GM18951 (cell line): ENCODE data around the gene FARSA.

Experiments
- POLR2A ChIP-seq: IDR thresholded peaks from 4 replicates; pipeline ENCODE4 v1.6.1; 2011; ENCODE audit warnings: mild to moderate bottlenecking; ENCODE audit not compliant: insufficient read length, insufficient read depth; ENCODE audit errors: extremely low read depth
- in situ Hi-C: fragments of 300-500 bp; cut with MboI; formaldehyde crosslinking; loops from one replicate; pipeline ENCODE4 v1.12.0; 2022; ENCODE audit warnings: low sequenced_read_pairs, mixed read lengths, inconsistent platforms; ENCODE audit not compliant: unreplicated experiment

Gene FARSA

GRCh38 chr19:12933287-12934072 is at the start of gene FARSA:
TSS of gene FARSA (minus strand) at chr19:12933711. CDS start at chr19:12933696, 15 bp downstream.
- TF ChIP-seq POLR2A: peak; percentile 95
- in situ Hi-C loops: no loop called here

GRCh38 chr19:12983091-12983490 is 49.6 kb upstream of the FARSA start:
- TF ChIP-seq POLR2A: no peak
- in situ Hi-C loops: loop anchor here (25.0 kb wide), 1 partner anchor 279 kb away; no protein-coding TSS in a partner anchor

GRCh38 chr19:12982648-12983047 is 49.1 kb upstream of the FARSA start:
- in situ Hi-C loops: loop anchor here (25.0 kb wide), 1 partner anchor 280 kb away; no protein-coding TSS in a partner anchor
- no peak for TF ChIP-seq POLR2A

- in situ Hi-C loops: loop anchor here (5.0 to 25.0 kb wide), 2 partner anchors 112 to 282 kb away; no protein-coding TSS in a partner anchor
- TF ChIP-seq POLR2A: no peak
These were observed 46.5 kb upstream of the FARSA start for GRCh38 chr19:12979974-12980373.

GRCh38 chr19:12976109-12976508 is 42.6 kb upstream of the FARSA start:
- in situ Hi-C loops: loop anchor here (5.0 to 25.0 kb wide), 2 partner anchors 116 to 286 kb away; no protein-coding TSS in a partner anchor

GRCh38 chr19:12975221-12975741 is 41.8 kb upstream of the FARSA start:
- no peak for TF ChIP-seq POLR2A
- in situ Hi-C loops: loop anchor here (5.0 to 25.0 kb wide), 2 partner anchors 117 to 287 kb away; no protein-coding TSS in a partner anchor

GRCh38 chr19:12974301-12975220 is 41.0 kb upstream of the FARSA start:
- in situ Hi-C loops: loop anchor here (5.0 to 25.0 kb wide), 2 partner anchors 118 to 288 kb away; no protein-coding TSS in a partner anchor
- no peak for TF ChIP-seq POLR2A

- in situ Hi-C loops: no loop called here
- TF ChIP-seq POLR2A: no peak
These were observed 39.7 kb upstream of the FARSA start for GRCh38 chr19:12973236-12973635.

- TF ChIP-seq POLR2A: no peak
- in situ Hi-C loops: no loop called here
These were observed 36.7 kb upstream of the FARSA start for GRCh38 chr19:12970070-12970820.

- no peak for TF ChIP-seq POLR2A
- in situ Hi-C loops: no loop called here
These were observed 35.9 kb upstream of the FARSA start, which contains the start of gene DAND5 for GRCh38 chr19:12969292-12969988. TSS of gene DAND5 (plus strand) at chr19:12969576. CDS start at chr19:12969661, 85 bp downstream.

- in situ Hi-C loops: no loop called here
- no peak for TF ChIP-seq POLR2A
These were observed 34.4 kb upstream of the FARSA start for GRCh38 chr19:12967907-12968306.

- TF ChIP-seq POLR2A: no peak
- in situ Hi-C loops: no loop called here
These were observed 32.3 kb upstream of the FARSA start for GRCh38 chr19:12965812-12966135.
